Measurements from ENCODE around the gene CYB561D1. TPM values are rescaled to one million over a fixed set of nuclear protein-coding genes. Genes with fewer than 3 reads are reported as not detected.

CYB561D1 gene
- total and polyA plus RNA-seq, 2 donors, result 4.0 to 9.4 TPM

GRCh38 chr1:109547463-109548320 is 53.8 kb downstream of the CYB561D1 start:
- no peak for DNase-seq (ENCODE audit: extremely low spot score)
- peaks cover 1% of the 10 kb centered on the region for H3K4me1 ChIP-seq (ENCODE audit: insufficient read depth)
- peak overlapping the region; percentile 85 for H3K4me3 ChIP-seq (ENCODE audit: low read depth, low read length)
- peak overlapping the region; percentile 88 for H3K27ac ChIP-seq (ENCODE audit: low read depth)
- no peaks in the 10 kb centered on the region for H3K36me3 ChIP-seq (ENCODE audit: insufficient read depth)
- 12% methylated on average over 22 of the region's 22 CpGs for WGBS

GRCh38 chr1:109548321-109549267 is 54.7 kb downstream of the CYB561D1 start, which contains the start of gene GNAI3:
Gene GNAI3 (plus strand): TSS chr1:109548615. CDS start chr1:109548721, 106 bp downstream.
- peaks cover 1% of the 10 kb centered on the region for H3K4me1 ChIP-seq (ENCODE audit: insufficient read depth)

More at GRCh38 chr1:109548321-109549267, 54.7 kb downstream of the CYB561D1 start, which contains the start of gene GNAI3:
- no peaks in the 10 kb centered on the region for H3K36me3 ChIP-seq (ENCODE audit: insufficient read depth)
- H3K27ac ChIP-seq (ENCODE audit: low read depth), result peak within 1 kb of the TSS; percentile 95
- DNase-seq (ENCODE audit: extremely low spot score), result peak; percentile 93
- under 1% methylated on average over 68 of the region's 68 CpGs for WGBS
- peak within 1 kb of the TSS; percentile 85 for H3K4me3 ChIP-seq (ENCODE audit: low read depth, low read length)

Other genes with a start within 250 kb of the CYB561D1 start
- 3.6 TPM for gene CELSR2, start 244.6 kb upstream of the CYB561D1 start, total RNA-seq
- 4.9 TPM for gene CELSR2, start 244.6 kb upstream of the CYB561D1 start, polyA plus RNA-seq
- 5.3 TPM for gene PSRC1, start 210.9 kb upstream of the CYB561D1 start, total RNA-seq
- 6.5 TPM for gene PSRC1, start 210.9 kb upstream of the CYB561D1 start, polyA plus RNA-seq
- not detected for gene MYBPHL, start 187.1 kb upstream of the CYB561D1 start, total RNA-seq
- 0.22 TPM for gene MYBPHL, start 187.1 kb upstream of the CYB561D1 start, polyA plus RNA-seq
- 26.5 TPM for gene SORT1, start 96.2 kb upstream of the CYB561D1 start, total RNA-seq
- gene SORT1, start 96.2 kb upstream of the CYB561D1 start, polyA plus RNA-seq, result 30.6 TPM
- 35.5 TPM for gene PSMA5, start 67.6 kb upstream of the CYB561D1 start, total RNA-seq
- gene PSMA5, start 67.6 kb upstream of the CYB561D1 start, polyA plus RNA-seq, result 53.5 TPM
- 2.4 TPM for gene SYPL2, start 27.5 kb upstream of the CYB561D1 start, total RNA-seq
- gene SYPL2, start 27.5 kb upstream of the CYB561D1 start, polyA plus RNA-seq, result 4.5 TPM
- gene ATXN7L2, start 10.2 kb upstream of the CYB561D1 start, total RNA-seq, result 2.0 TPM
- gene ATXN7L2, start 10.2 kb upstream of the CYB561D1 start, polyA plus RNA-seq, result 4.0 TPM
- 2.9 TPM for gene AMIGO1, start 15.6 kb downstream of the CYB561D1 start, total RNA-seq
- gene AMIGO1, start 15.6 kb downstream of the CYB561D1 start, polyA plus RNA-seq, result 6.4 TPM
- gene GPR61, start 45.8 kb downstream of the CYB561D1 start, total RNA-seq, result 0.11 TPM
- not detected for gene GPR61, start 45.8 kb downstream of the CYB561D1 start, polyA plus RNA-seq
- 17.4 TPM for gene GNAI3, start 54.5 kb downstream of the CYB561D1 start, total RNA-seq
- 5.1 TPM for gene GNAI3, start 54.5 kb downstream of the CYB561D1 start, polyA plus RNA-seq
- not detected for gene GNAT2, start 125.5 kb downstream of the CYB561D1 start, total RNA-seq
- gene GNAT2, start 125.5 kb downstream of the CYB561D1 start, polyA plus RNA-seq, result not detected
- 36.1 TPM for gene AMPD2, start 125.7 kb downstream of the CYB561D1 start, total RNA-seq
- 29.2 TPM for gene AMPD2, start 125.7 kb downstream of the CYB561D1 start, polyA plus RNA-seq
- gene GSTM4, start 162.0 kb downstream of the CYB561D1 start, total RNA-seq, result 12.4 TPM
- 58.2 TPM for gene GSTM4, start 162.0 kb downstream of the CYB561D1 start, polyA plus RNA-seq
- gene GSTM2, start 174.0 kb downstream of the CYB561D1 start, total RNA-seq, result 78.0 TPM
- gene GSTM2, start 174.0 kb downstream of the CYB561D1 start, polyA plus RNA-seq, result 77.9 TPM
- gene GSTM1, start 193.7 kb downstream of the CYB561D1 start, total RNA-seq, result not detected
- gene GSTM1, start 193.7 kb downstream of the CYB561D1 start, polyA plus RNA-seq, result 1.1 TPM
- 18.2 TPM for gene GSTM5, start 218.2 kb downstream of the CYB561D1 start, total RNA-seq
- 25.2 TPM for gene GSTM5, start 218.2 kb downstream of the CYB561D1 start, polyA plus RNA-seq
- gene GSTM3, start 246.9 kb downstream of the CYB561D1 start, total RNA-seq, result 67.5 TPM
- 116 TPM for gene GSTM3, start 246.9 kb downstream of the CYB561D1 start, polyA plus RNA-seq